Lower leg skin (tissue), 3 donors: Measurements from ENCODE around the gene HOXD9.

Experiments used
- CTCF ChIP-seq, 3 donors: fragments of 450-650 bp; IDR thresholded peaks; one replicate each; pipeline ENCODE4 v1.5.1; 2016; ENCODE audit warnings: antibody characterized with exemption in 3 of 3, mild to moderate bottlenecking in 3 of 3, moderate library complexity in 2 of 3
- POLR2A ChIP-seq, 2 donors: fragments of 450-650 bp; IDR thresholded peaks; one replicate each; pipeline ENCODE4 v1.6.1; 2016 to 2017; ENCODE audit warnings: antibody characterized with exemption in 2 of 2, mild to moderate bottlenecking in 1 of 2, moderate library complexity in 1 of 2

- TF ChIP-seq POLR2A (IDR thresholded peaks at IDR 0.05) (no peak), CTCF (IDR thresholded peaks at IDR 0.05) (no peak)
Observed at GRCh38 chr2:176155356-176156044, 33.0 kb downstream of the HOXD9 start.
